Activated CD4-positive, alpha-beta T cell treated with anti-CD3 and anti-CD28 coated beads, Interleukin-2, amount 50 U/mL, for 48 hours (primary cell): Measurements from ENCODE around the gene SND1.
"Not testable (repeated sequence)": the region's sequence is repeated elsewhere in the genome, so short reads cannot be mapped to it uniquely, and the experiment has no call there.

Experiments used
- DNase-seq, 2 experiments: peaks; one replicate each; pipeline ENCODE4 v3.0.0-alpha.2; 2020

SND1 gene

DNA sequence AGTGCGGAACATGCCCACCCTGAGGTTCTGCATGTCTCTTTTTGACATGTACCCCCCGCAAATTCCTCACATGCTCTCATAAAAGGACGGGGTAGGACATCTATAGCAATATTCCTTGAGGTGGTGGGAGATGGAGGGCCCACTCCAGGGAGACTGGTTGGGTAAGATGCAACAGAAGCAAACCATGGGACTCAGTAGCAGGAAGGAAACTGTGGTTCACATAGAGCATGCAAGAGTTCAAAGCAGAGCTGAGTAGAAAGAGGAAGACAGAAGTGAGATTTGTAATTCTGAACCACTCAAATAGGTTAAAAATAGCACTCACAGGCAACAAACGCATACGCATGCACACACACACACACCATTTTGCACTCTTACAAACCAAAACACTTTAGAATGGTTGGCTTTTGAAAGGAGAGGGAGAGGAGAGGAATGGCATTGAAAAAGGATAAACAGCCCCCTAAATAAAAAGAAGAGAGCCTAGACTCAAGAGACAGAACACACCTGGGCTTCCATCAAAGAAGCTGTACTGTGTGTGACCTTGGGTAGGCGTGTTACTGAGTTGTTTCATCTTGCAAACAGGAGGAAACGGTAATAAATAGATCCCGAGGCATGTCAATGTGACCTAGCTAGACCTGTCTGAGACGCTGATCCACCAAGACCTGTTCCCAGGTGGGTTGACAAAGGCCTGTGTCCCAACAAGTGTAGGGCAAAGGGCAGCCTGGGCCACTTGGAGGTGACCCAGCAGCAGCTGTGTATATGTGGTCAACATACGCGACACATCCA lies 456.8 kb downstream of the SND1 start:
- no peak for DNase-seq

DNA sequence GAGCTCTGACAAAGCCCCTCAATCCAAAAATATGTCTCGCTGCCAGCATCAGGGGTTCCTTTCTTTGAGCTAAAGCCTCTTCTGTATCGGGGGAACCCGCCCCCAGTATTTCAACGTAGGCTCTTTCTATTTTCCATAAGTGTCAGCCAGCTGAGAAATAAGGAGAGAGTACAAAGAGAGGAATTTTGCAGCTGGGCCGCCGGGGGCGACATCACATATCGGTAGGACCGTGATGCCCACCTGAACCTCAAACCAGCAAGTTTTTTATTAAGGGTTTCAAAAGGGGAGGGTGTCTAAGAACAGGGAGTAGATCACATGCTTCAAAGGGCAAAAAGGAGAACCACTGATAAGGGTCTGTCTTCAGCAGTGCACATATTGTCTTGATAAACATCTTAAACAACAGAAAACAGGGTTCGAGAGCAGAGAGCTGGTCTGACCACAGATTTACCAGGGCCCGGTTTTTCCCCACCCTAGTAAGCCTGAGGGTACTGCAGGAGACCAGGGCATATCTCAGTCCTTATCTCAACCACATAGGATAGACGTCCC lies 457.5 kb downstream of the SND1 start:
- not testable (repeated sequence) for DNase-seq

DNA sequence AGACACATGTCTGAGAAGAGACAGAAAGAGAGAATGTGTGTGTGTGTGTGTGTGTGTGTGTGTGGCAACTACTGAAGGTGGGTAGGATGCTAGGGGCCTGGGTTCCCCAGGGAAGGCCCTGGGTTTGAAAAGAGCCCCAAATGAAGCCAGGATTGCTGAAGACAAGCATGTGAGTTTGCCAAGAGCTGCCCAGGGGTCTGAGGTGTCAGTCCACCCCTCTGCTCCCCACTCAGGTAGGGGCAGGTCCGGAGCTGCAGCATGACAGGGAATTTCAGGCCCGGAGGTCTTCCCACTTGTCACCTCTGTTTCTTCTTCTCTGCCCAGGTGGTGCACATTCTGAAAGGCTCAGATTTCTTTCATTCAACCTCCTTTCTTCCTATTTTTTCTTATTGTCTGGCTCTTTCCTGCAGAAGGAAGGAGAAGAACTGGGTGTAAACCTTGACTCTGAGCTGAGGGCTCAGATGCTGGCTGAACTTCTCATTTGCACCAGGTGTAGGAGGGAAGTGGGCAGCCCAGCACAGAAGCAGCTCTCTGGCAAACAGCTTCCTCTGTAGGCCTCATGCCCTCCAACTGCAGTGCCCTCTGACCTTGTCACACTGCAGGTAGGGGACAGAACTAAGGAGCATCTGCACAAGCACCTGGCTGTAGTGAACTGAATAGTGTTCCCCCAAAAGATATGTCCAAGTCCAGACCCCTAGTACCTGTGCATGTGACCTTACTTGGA lies 458.8 kb downstream of the SND1 start:
- DNase-seq: no peak

- no peak for DNase-seq
Observed at GRCh38 chr7:128112018-128112780, 460.2 kb downstream of the SND1 start.

GRCh38 chr7:128112781-128113221 lies 460.8 kb downstream of the SND1 start:
- DNase-seq: no peak

DNA sequence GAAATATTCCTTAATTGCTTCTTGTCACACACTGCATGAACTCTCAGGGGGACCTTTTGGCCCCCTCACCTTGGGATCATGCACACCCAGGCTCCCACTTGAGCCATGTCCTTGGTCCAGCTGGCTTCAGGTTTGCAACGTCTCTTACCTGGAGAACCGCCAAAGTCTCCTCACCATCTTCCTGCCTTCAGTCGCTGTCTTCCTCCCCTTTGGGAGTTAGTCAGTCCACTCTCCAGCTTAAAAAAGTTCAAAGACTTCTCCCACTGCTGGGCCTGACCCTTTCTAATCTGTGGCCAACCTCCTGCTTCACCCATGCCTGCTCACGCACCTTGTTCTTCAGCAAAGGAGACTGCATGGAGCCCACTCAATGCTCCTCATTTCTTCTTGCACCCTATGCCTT lies 461.8 kb downstream of the SND1 start:
- no peak for DNase-seq

DNA sequence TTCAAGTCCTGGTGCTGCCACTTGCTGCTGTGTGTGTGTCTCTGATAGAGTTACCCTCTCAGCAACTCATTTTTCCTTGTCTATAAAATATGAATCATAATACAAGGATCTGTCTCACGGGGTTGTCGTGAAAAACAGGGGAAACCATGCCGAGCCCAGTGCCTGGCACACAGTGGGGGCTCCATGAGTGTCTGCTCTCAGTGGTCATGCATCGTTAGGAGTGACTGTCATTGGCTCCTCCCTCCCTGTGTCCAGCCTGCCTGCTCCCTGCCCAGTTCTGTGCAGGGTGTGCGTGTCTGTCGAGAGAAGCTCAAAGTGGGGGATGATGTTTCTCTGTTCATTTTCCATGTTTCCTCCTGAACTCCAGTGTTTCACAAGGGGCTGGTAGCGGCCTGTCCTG lies 462.8 kb downstream of the SND1 start:
- no peak for DNase-seq

DNA sequence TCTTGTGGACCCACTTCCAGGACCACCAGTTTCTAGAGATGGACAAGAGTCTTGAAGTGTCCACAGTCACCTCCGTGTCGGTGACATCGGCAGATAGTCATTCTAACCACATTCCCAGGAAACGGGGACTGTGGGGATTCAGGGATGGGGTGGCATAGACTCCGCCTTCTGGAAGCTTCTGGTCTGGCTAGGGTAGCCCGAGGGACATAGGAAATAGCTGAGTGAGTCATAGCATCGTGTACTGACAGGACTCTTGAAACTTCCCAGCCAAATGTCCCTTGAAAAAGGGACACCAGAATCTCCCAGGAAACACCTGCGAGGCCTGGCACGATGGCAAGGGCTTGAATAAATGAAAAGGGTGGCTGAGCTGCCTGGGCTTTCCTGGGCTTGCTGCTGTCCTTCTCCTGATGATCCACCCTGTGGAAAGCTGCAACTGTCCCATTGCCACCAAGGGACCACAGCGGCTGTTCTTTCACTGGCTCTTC lies 463.4 kb downstream of the SND1 start:
- no peak for DNase-seq

GRCh38 chr7:128115821-128116723 lies 464.1 kb downstream of the SND1 start:
- DNase-seq: no peak

DNA sequence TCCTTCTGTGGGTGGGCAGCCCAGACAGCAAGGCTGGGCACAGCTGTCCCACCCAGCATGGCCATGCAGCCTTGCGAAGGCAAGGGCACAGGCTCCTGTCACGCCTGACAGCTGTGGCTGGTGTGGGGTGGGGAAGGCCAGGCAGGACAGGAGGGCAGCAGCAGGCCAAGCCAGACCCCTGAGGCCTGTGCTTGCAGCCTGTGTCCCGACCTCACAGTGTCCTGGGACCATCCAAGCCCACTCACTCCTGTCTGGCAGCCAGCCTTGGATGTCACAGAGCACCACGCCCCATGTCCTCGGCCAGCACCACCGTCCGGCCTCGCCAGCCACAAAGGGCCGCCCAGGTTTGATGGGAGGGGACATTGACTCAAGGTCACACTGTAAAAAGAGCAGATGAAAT lies 464.7 kb downstream of the SND1 start:
- DNase-seq: no peak

DNA sequence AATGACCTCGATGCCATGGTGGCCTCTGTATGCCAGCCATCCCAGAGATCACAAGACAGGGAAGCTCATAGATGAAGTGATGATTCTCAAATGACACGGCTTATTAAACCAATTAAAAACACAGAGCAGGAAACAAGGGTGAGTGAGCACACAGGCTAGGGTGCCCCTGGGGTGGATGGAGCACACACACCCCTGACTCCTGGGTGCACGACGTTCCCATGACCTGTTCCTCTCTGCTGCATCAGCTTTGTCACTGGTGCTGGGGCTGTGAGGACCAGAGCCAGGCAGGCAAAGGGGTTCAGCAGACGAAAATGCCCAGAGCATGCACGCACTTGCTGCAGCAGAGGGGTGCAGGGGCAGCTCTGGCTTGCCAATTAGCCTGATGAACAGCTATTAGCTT lies 465.7 kb downstream of the SND1 start:
- no peak for DNase-seq

DNA sequence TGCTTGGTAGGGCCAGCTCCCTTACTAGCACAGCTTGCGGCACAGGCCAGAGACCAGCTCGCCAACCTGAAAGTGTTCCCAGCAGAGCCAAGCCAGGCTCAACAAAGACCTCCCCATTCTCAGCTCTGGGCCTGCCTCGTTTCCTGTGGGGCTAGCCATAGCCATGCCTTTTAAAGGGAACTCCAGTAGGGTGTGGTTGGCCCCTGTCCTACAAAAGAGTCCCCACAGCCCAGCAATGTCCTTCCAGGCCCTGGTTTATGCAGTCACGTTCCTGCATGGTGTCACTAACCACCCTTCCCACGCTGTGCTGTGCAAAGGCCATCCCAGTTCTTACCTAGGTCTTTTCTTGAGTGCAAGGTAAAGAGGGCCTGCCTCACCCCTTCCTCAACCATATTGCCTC lies 467.0 kb downstream of the SND1 start:
- no peak for DNase-seq

DNA sequence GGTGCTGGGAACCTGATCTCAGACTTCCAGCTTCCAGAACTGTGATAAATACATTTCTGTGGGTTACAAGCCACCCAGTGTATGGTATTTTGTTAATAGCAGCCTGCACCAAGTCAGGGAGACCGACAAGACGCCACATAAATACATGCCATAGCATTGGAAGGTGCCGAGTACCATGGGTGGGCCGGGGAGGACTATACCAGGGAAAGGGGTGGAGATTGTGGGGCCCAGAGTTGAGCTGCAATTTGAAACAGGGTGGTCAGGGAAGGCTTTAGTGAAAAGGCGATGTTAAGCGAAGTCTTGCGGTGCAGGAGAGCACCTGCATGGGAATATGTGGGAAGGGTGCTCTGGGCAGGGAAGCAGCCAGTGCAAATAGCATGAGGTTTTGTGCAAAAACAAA lies 468.1 kb downstream of the SND1 start:
- DNase-seq: no peak

- no peak for DNase-seq
Observed at GRCh38 chr7:128120976-128121490, 469.0 kb downstream of the SND1 start.

DNA sequence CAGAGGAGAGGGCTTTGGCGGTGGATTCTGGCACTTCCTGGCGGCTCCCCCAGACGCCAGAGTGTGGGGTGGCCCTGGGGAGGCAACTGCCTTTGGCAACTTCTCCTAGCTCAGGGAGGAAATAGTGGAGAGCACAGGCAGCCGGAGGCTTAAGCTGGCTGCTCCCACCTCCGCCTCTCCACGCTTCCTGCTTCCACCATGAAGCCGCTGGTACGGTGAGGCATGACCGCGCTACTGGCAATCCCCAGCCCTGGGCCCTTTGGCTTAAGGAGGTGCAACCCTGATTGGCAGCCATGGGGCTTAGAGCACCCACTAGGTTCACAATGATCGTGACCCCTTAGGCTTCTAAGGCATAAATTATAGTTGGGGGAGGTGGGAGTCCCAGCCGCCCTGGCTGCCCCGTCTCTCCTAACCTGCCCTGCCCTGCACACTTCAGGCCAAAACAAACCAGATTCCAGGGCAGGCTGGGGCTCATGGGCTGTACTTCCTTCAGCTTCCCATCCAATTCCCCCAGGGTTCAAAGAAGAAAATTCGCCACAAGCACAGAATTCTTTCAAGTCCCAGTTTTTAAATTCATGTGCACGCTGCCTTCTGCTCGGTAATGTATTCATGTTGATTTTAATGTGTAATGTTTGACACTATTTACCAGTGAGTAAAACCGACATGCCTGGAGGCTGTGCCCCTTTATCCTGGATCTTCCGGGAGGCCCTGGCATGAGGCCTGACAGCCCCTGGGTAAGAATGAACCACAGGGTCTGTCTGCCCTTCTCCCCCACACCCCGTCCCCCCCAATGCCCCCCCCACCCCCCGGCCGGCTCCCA lies 469.9 kb downstream of the SND1 start:
- no peak for DNase-seq

- DNase-seq: no peak
Observed at GRCh38 chr7:128122576-128123290, 470.7 kb downstream of the SND1 start.

DNA sequence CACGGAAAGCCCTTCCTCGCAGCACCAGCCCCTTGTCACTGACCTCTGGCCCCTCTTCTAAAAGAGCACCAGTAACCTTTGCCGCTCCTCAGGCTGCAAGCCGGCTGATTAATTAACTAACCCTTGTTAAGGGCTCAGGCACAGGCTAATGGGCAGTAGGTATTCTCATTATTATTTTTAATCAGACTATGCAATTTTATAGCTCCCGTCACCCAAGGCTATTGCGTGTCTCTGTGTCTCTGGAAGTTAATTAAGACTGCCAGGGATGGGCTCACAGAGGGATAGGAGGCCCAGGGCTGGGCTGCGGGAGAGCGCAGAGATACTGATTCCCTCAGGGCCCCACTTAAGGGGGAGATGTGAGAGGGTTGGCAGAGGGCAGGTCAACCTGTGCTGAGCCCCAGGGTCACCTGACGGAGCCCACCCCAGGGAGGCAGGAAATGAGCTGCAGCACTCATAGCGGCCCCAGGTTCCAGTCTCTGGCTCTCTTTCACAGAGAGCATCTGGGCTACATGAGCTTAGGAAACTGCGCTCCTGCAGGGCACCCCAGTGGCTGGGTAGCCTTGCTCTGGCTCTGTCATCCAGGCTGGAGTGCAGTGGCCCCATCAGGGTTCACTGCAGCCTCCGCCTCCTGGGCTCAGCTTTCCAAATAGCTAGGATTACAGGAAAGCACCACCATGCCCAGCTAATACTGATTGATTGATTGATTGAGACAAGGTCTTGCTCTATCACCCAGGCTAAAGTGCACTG lies 471.5 kb downstream of the SND1 start:
- DNase-seq: no peak

DNA sequence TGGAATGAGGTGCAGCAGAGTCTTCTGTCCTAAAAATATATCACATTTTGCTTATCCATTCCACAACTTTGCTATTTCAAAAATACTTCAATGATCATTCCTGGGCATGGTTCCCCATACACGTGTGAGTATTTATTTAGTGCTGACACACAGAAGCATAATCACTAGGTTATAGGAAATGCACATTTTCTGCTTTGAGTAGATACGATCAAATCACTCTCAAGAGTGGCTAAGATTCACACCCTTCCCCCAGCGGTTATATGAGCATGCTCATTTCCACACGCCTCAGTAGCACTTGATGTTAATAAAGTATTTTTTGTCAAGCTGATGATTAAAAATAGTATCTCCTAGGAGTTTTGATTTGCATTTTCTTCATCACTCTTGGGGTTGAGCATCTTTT lies 472.8 kb downstream of the SND1 start:
- DNase-seq: no peak

- no peak for DNase-seq
Observed at GRCh38 chr7:128125816-128126215, 473.8 kb downstream of the SND1 start.

DNA sequence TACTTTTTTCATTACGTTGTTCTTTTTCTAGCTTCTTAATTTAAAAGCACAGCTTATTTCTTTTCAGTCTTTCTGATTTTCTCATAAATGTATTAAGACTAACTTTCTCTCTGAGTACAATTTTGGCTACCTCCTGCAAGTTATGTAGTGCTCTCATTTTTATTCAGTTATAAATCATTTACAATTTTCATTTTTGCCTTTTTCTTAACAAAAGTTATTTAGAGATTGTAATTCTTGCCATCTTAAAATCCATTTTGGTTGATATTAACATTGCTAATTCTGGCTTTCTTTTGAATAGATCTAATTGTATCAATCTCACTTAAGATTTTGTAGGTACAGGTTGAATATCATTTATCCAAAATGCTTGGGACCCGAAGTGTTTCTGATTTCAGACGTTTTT lies 476.4 kb downstream of the SND1 start:
- no peak for DNase-seq
